Natural killer cell (primary cell): ENCODE measurements around the gene CHN2. TPM values are rescaled to one million over a fixed set of nuclear protein-coding genes. Genes with fewer than 3 reads are reported as not detected.

Experiments used
- ATAC-seq, 3 donors: fragments of 150-1000 bp in 2 of 3; fragments of 200-7000 bp in 1 of 3; cut with Tn5 transposase; 1 replicate in 1 of 3; 2 replicates in 2 of 3; pipeline ENCODE4 v1.10.0; 2021; ENCODE audit warnings: mild to moderate bottlenecking in 2 of 3, moderate library complexity in 2 of 3
- DNase-seq, 2 donors: peaks; one replicate each; pipeline versions ENCODE4 v3.0.0 to v3.0.0-alpha.2; 2013 to 2021; ENCODE audit warnings: mixed read lengths in 1 of 2
- H3K27ac ChIP-seq: one replicate; pipeline ENCODE4 v1.5.1; 2013; ENCODE audit warnings: mild to moderate bottlenecking, low read length
- H3K27me3 ChIP-seq: one replicate; pipeline ENCODE4 v1.6.1; 2013; ENCODE audit warnings: low read length; ENCODE audit not compliant: control insufficient read depth, insufficient read depth
- H3K36me3 ChIP-seq: one replicate; pipeline ENCODE4 v1.6.1; 2013; ENCODE audit warnings: low read length; ENCODE audit not compliant: control insufficient read depth, insufficient read depth
- H3K4me1 ChIP-seq: one replicate; pipeline ENCODE4 v1.6.1; 2013; ENCODE audit warnings: low read length; ENCODE audit not compliant: control insufficient read depth, insufficient read depth
- H3K4me3 ChIP-seq: one replicate; pipeline ENCODE4 v1.5.1; 2013; ENCODE audit warnings: low read length
- H3K9me3 ChIP-seq: one replicate; pipeline ENCODE4 v1.6.1; 2013; ENCODE audit warnings: low read length; ENCODE audit not compliant: control insufficient read depth, insufficient read depth
- H3K27ac Mint-ChIP-seq, 2 donors: one replicate each; pipeline ENCODE4 v1.8.0; 2022; ENCODE audit warnings: mild to moderate bottlenecking in 2 of 2, mixed read lengths in 2 of 2, moderate library complexity in 1 of 2
- H3K27me3 Mint-ChIP-seq, 2 donors: one replicate each; pipeline ENCODE4 v1.8.0; 2022; ENCODE audit warnings: low read depth in 2 of 2, mixed read lengths in 2 of 2
- H3K36me3 Mint-ChIP-seq: one replicate; pipeline ENCODE4 v1.8.0; 2022; ENCODE audit warnings: mixed read lengths
- H3K4me1 Mint-ChIP-seq, 2 donors: one replicate each; pipeline ENCODE4 v1.8.0; 2022; ENCODE audit warnings: mixed read lengths in 2 of 2
- H3K4me3 Mint-ChIP-seq: one replicate; pipeline ENCODE4 v1.8.0; 2022; ENCODE audit warnings: mild to moderate bottlenecking, moderate library complexity, mixed read lengths
- H3K9me3 Mint-ChIP-seq, 2 donors: one replicate each; pipeline ENCODE4 v1.8.0; 2022; ENCODE audit warnings: mixed read lengths in 2 of 2
- WGBS: methylation state at CpG from one replicate; pipeline ENCODE4 v1.1.7; 2013; ENCODE audit warnings: missing lambda C conversion rate; ENCODE audit not compliant: insufficient coverage; 5-methylcytosine and 5-hydroxymethylcytosine counted together
- intact Hi-C: fragments of 100-400 bp; cut with micrococcal nuclease; formaldehyde crosslinking; loops from one replicate; pipeline ENCODE4 v1.14.2; 2022
- total RNA-seq, 4 donors: library from RNA; stranded (reverse); fragments of 120-200 nt in 1 of 4; gene quantifications; one replicate each; pipeline versions ENCODE4 v1.2.3 to v1.2.4, GENCODE V29; 2013 to 2022
- TF ChIP-seq, protein P1 (sequence below): fragments of 200-600 bp; IDR thresholded peaks from one replicate; pipeline ENCODE4 v1.8.0; 2022; ENCODE audit warnings: antibody characterized with exemption

The CHN2 gene
- total RNA-seq, 3 donors from 2014 or later (not counting 1 experiment from before 2014, with no cell fraction given), result 23.2 to 40.6 (median 30.2) TPM

GRCh38 chr7:29304756-29305155 is 110.2 kb downstream of the CHN2 start:
- Mint-ChIP-seq H3K4me3 (no peak overlapping the region), H3K27me3 (no peaks in the 10 kb centered on the region), H3K4me1 (peaks cover 19 to 21% of the 10 kb centered on the region in 2 donors), H3K36me3 (no peaks in the 10 kb centered on the region), H3K9me3 (no peaks in the 10 kb centered on the region), H3K27ac (no peak overlapping the region)
- H3K36me3 ChIP-seq, result no peaks in the 10 kb centered on the region
- H3K4me3 ChIP-seq, result no peak overlapping the region
- no peak for ATAC-seq
- H3K27ac ChIP-seq, result no peak overlapping the region
- TF ChIP-seq, protein P1, sequence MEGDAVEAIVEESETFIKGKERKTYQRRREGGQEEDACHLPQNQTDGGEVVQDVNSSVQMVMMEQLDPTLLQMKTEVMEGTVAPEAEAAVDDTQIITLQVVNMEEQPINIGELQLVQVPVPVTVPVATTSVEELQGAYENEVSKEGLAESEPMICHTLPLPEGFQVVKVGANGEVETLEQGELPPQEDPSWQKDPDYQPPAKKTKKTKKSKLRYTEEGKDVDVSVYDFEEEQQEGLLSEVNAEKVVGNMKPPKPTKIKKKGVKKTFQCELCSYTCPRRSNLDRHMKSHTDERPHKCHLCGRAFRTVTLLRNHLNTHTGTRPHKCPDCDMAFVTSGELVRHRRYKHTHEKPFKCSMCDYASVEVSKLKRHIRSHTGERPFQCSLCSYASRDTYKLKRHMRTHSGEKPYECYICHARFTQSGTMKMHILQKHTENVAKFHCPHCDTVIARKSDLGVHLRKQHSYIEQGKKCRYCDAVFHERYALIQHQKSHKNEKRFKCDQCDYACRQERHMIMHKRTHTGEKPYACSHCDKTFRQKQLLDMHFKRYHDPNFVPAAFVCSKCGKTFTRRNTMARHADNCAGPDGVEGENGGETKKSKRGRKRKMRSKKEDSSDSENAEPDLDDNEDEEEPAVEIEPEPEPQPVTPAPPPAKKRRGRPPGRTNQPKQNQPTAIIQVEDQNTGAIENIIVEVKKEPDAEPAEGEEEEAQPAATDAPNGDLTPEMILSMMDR, result no peak
- H3K4me1 ChIP-seq, result no peaks in the 10 kb centered on the region
- 92% methylated on average over 6 of the region's 6 CpGs for whole genome bisulfite sequencing
- H3K9me3 ChIP-seq, result no peaks in the 10 kb centered on the region
- DNase-seq, result no peak
- intact Hi-C loops, result no loop called here
- H3K27me3 ChIP-seq, result no peaks in the 10 kb centered on the region

- TF ChIP-seq, protein P1, result no peak
- Histone ChIP-seq H3K4me3 (no peak overlapping the region), H3K4me1 (no peaks in the 10 kb centered on the region), H3K36me3 (no peaks in the 10 kb centered on the region), H3K27me3 (no peaks in the 10 kb centered on the region), H3K9me3 (no peaks in the 10 kb centered on the region), H3K27ac (no peak overlapping the region)
- H3K27me3 Mint-ChIP-seq, result no peaks in the 10 kb centered on the region
- H3K4me1 Mint-ChIP-seq, result peaks cover 20 to 23% of the 10 kb centered on the region in 2 donors
- H3K9me3 Mint-ChIP-seq, result peaks cover 0 to 6% of the 10 kb centered on the region in 2 donors
- no peak overlapping the region for H3K27ac Mint-ChIP-seq
- H3K36me3 Mint-ChIP-seq, result no peaks in the 10 kb centered on the region
- intact Hi-C loops, result no loop called here
- WGBS, result 83% methylated on average over 4 of the region's 5 CpGs
- H3K4me3 Mint-ChIP-seq, result no peak overlapping the region
- ATAC-seq (no peak), DNase-seq (no peak)
Observed at GRCh38 chr7:29306319-29306991, 111.9 kb downstream of the CHN2 start.

DNA sequence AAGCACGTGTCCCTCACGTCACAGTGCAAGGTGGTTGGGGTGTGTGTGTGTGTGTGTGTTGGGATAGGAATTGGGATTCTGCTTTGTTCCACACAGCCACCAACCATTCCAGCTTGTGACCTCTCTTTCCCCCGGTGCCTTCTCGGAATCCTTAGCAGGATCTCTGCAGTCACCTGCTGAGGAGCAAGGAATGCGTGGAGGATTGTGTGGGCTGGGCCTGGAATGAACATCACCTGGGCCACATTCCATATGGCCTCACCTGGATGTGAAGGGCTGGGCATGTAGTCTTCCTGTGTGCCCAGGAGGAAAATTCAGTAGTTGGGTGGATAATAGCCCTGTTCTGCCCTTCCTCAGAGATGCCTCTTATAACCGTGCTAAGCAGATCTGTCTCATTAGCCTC is 113.8 kb downstream of the CHN2 start:
- intact Hi-C loops, result no loop called here
- peaks cover 14% of the 10 kb centered on the region in 2 donors for H3K4me1 Mint-ChIP-seq
- Histone ChIP-seq H3K9me3 (no peaks in the 10 kb centered on the region), H3K36me3 (no peaks in the 10 kb centered on the region), H3K27me3 (no peaks in the 10 kb centered on the region), H3K4me3 (no peak overlapping the region), H3K27ac (no peak overlapping the region), H3K4me1 (no peaks in the 10 kb centered on the region)
- no peak for DNase-seq
- no peak overlapping the region for H3K4me3 Mint-ChIP-seq
- H3K9me3 Mint-ChIP-seq, result peaks cover 0 to 6% of the 10 kb centered on the region in 2 donors
- H3K36me3 Mint-ChIP-seq, result no peaks in the 10 kb centered on the region
- H3K27me3 Mint-ChIP-seq, result no peaks in the 10 kb centered on the region
- TF ChIP-seq, protein P1, result no peak
- WGBS, result 93% methylated on average over 4 of the region's 6 CpGs
- no peak for ATAC-seq
- H3K27ac Mint-ChIP-seq, result no peak overlapping the region
